Activated CD4-positive, alpha-beta T cell treated with anti-CD3 and anti-CD28 coated beads for 36 hours (primary cell): Measurements from ENCODE around the gene VAC14. TPM values are rescaled to one million over a fixed set of nuclear protein-coding genes. Genes with fewer than 3 reads are reported as not detected.

Experiments
- ATAC-seq: fragments of 200-7000 bp; cut with Tn5 transposase; one replicate; pipeline ENCODE4 v1.10.0; 2021; ENCODE audit warnings: mild to moderate bottlenecking, moderate library complexity
- CTCF ChIA-PET: fragments of 350-600 bp; sonication (Branson Sonifier 250); formaldehyde crosslinking; loops from one replicate; lab custom pipeline; 2021; ENCODE audit warnings: antibody characterized with exemption; lab: Charles Lee
- POLR2A ChIA-PET: fragments of 350-600 bp; sonication (Branson Sonifier 250); formaldehyde crosslinking; loops from one replicate; lab custom pipeline; 2021; ENCODE audit warnings: antibody characterized with exemption, inconsistent platforms; lab: Charles Lee
- DNase-seq: peaks from one replicate; pipeline ENCODE4 v3.0.0-alpha.2; 2020
- H3K27ac Mint-ChIP-seq: one replicate; pipeline ENCODE4 v1.8.0; 2021; ENCODE audit warnings: mixed read lengths
- H3K27me3 Mint-ChIP-seq: one replicate; pipeline ENCODE4 v1.8.0; 2021; ENCODE audit warnings: mixed read lengths
- H3K36me3 Mint-ChIP-seq: one replicate; pipeline ENCODE4 v1.8.0; 2021; ENCODE audit warnings: low read depth, mixed read lengths
- H3K4me1 Mint-ChIP-seq: one replicate; pipeline ENCODE4 v1.8.0; 2021; ENCODE audit warnings: mixed read lengths
- H3K4me3 Mint-ChIP-seq: one replicate; pipeline ENCODE4 v1.8.0; 2021; ENCODE audit warnings: mild to moderate bottlenecking, moderate library complexity, mixed read lengths
- H3K9me3 Mint-ChIP-seq: one replicate; pipeline ENCODE4 v1.8.0; 2021; ENCODE audit warnings: low read depth, mixed read lengths
- intact Hi-C, 2 experiments: fragments of 100-400 bp; cut with DNase I in 1 of 2; cut with micrococcal nuclease in 1 of 2; formaldehyde crosslinking; loops; one replicate each; pipeline versions ENCODE4 v1.14.2 to v1.15.1; 2022 to 2024; cut with DNase I, micrococcal nuclease
- total RNA-seq, 2 experiments: library from RNA; stranded (reverse); gene quantifications; one replicate each; pipeline ENCODE4 v1.2.3, GENCODE V29; 2021

Gene VAC14
- total RNA-seq, 2 experiments from 2014 or later: 24.8 to 26.2 TPM

DNA sequence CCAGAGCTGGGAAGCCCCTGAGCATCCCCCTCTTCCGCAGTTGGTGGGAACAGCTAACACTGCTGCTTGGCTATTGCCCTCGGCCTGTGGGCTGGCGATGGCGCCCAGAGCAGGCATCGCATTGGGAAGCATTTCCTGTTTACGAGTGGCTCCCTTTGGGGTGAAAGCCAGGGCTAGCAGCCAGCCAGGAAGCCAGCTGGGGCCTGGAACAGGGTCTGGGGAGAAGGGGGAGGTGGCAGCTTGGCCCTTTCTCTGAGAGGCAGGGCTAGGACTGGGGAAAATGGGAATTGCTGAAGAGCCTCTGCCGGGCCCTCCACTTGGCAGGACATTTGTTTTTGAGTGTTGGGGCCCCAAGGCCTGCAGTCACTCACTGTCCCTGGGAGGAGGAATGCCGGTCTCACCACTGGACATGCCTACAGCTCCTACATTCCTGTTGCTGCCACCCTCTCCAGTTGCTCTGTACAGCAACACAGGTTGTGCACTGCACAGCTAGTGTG is 112.7 kb downstream of the VAC14 start:
- Mint-ChIP-seq H3K36me3 (peaks cover 1% of the 10 kb centered on the region), H3K4me3 (no peak overlapping the region), H3K27ac (no peak overlapping the region), H3K9me3 (no peaks in the 10 kb centered on the region), H3K27me3 (peaks cover 11% of the 10 kb centered on the region), H3K4me1 (peaks cover 3% of the 10 kb centered on the region)
- POLR2A ChIA-PET: no interaction called here
- ATAC-seq: no peak
- no peak for DNase-seq
- intact Hi-C loops: loop anchor here in 1 of 2 experiments (10.0 kb wide), 1 partner anchor 47 kb away; no protein-coding TSS in a partner anchor
- CTCF ChIA-PET: interaction anchor here (0.7 to 1.0 kb wide), 2 partner anchors 43 to 50 kb away, joined by 3 to 5 read pairs; no protein-coding TSS in a partner anchor

- no peaks in the 10 kb centered on the region for H3K9me3 Mint-ChIP-seq
- no peak overlapping the region for H3K27ac Mint-ChIP-seq
- ChIA-PET CTCF (interaction anchor here (1.0 kb wide), 1 partner anchor 84 kb away, joined by 4 read pairs; no protein-coding TSS in a partner anchor), POLR2A (no interaction called here)
- DNase-seq: no peak
- ATAC-seq: no peak
- no peaks in the 10 kb centered on the region for H3K36me3 Mint-ChIP-seq
- no peak overlapping the region for H3K4me3 Mint-ChIP-seq
- H3K4me1 Mint-ChIP-seq: no peaks in the 10 kb centered on the region
- H3K27me3 Mint-ChIP-seq: peaks cover 11% of the 10 kb centered on the region
- intact Hi-C loops: loop anchor here in 1 of 2 experiments (10.0 kb wide), 1 partner anchor 47 kb away; no protein-coding TSS in a partner anchor
Measured at GRCh38 chr16:70687671-70688245, 113.2 kb downstream of the VAC14 start.

GRCh38 chr16:70687102-70687511 is 113.9 kb downstream of the VAC14 start:
- Mint-ChIP-seq H3K4me1 (no peaks in the 10 kb centered on the region), H3K36me3 (no peaks in the 10 kb centered on the region), H3K9me3 (no peaks in the 10 kb centered on the region), H3K27ac (no peak overlapping the region), H3K27me3 (peaks cover 11% of the 10 kb centered on the region), H3K4me3 (no peak overlapping the region)
- intact Hi-C loops: loop anchor here in 1 of 2 experiments (10.0 kb wide), 1 partner anchor 48 kb away; no protein-coding TSS in a partner anchor
- DNase-seq (no peak), ATAC-seq (no peak)
- ChIA-PET CTCF (interaction anchor here (0.6 to 1.0 kb wide), 2 partner anchors 85 to 232 kb away, joined by 3 to 4 read pairs; no protein-coding TSS in a partner anchor), POLR2A (no interaction called here)

DNA sequence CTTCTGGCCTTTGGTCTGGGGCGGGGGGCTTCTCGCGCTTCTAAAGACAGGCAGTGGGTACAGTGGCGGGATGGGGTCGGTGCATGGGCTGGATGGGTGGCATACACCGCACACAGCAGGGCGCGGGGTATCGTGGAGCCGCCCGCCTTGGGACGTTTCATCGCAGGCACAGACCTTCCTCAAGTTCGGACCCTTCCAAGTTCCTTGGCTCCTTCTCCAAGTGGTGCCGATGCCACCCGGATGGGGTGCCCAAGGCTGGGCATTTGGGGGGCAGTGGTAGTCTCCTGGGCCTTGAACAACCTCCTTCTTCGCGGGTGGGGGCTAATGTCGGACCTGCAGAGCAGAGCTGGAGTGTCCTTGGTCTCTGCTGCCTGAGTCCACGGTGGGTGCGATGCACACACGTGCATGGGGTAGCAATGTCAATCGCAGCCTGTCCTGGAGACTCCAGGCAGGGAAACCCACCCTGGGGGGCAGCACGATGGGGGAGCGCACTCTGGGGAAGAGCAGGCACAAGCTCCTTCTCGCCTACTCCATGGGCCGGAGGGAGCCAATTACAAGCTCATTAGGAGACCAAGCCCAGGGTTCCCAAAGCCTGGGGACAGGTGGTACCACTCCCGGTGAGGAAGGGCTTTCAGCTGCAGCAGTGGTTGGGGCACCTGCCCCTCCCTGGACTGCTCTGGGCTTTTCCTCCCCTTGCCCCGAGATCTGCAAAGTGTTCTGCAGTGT is 114.4 kb downstream of the VAC14 start:
- Mint-ChIP-seq H3K4me3 (peak overlapping the region; percentile 47), H3K27ac (no peak overlapping the region), H3K9me3 (no peaks in the 10 kb centered on the region), H3K27me3 (peaks cover 11% of the 10 kb centered on the region), H3K4me1 (no peaks in the 10 kb centered on the region), H3K36me3 (no peaks in the 10 kb centered on the region)
- CTCF ChIA-PET: interaction anchor here (0.6 to 1.0 kb wide), 2 partner anchors 85 to 232 kb away, joined by 3 to 4 read pairs; no protein-coding TSS in a partner anchor
- no peak for DNase-seq
- ATAC-seq: no peak
- POLR2A ChIA-PET: no interaction called here
- intact Hi-C loops: loop anchor here in 1 of 2 experiments (10.0 kb wide), 1 partner anchor 48 kb away; no protein-coding TSS in a partner anchor

DNA sequence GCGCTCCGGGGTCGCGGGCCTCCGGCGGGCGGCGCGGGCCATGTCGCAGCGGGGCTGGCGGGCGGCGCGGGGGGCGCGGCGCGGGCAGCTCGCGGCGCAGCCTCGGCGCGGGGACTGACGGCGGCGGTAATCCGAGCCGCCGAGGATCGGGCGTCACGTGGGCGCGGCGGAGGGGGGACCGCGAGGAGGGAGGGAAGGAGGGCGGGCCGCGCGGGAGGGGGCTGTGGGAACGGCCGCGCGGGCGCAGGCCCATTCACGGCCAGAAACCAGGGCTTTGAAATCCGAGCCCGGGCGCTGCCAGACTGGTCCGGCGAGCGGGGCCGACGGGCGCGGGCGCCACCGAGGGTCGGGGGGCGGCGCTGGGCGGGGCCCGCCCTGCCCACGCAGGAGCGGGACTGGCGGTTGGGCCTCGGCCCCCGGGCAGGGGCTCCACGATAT is 115.0 kb downstream of the VAC14 start, which contains the start of gene MTSS2:
Gene MTSS2 (minus strand): TSS at position 116 of the 438 bp plus-strand sequence. CDS start 262 bp downstream, outside the sequence.
- no peaks in the 10 kb centered on the region for H3K36me3 Mint-ChIP-seq
- DNase-seq (peak; percentile 57), ATAC-seq (peak; percentile 54)
- POLR2A ChIA-PET: no interaction called here
- H3K27ac Mint-ChIP-seq: no peak within 1 kb of the TSS
- H3K9me3 Mint-ChIP-seq: no peaks in the 10 kb centered on the region
- H3K4me3 Mint-ChIP-seq: peak within 1 kb of the TSS; percentile 55
- H3K27me3 Mint-ChIP-seq: peaks cover 11% of the 10 kb centered on the region
- intact Hi-C loops: loop anchor here in 1 of 2 experiments (10.0 kb wide), 1 partner anchor 49 kb away; no protein-coding TSS in a partner anchor
- H3K4me1 Mint-ChIP-seq: no peaks in the 10 kb centered on the region
- CTCF ChIA-PET: no interaction called here

DNA sequence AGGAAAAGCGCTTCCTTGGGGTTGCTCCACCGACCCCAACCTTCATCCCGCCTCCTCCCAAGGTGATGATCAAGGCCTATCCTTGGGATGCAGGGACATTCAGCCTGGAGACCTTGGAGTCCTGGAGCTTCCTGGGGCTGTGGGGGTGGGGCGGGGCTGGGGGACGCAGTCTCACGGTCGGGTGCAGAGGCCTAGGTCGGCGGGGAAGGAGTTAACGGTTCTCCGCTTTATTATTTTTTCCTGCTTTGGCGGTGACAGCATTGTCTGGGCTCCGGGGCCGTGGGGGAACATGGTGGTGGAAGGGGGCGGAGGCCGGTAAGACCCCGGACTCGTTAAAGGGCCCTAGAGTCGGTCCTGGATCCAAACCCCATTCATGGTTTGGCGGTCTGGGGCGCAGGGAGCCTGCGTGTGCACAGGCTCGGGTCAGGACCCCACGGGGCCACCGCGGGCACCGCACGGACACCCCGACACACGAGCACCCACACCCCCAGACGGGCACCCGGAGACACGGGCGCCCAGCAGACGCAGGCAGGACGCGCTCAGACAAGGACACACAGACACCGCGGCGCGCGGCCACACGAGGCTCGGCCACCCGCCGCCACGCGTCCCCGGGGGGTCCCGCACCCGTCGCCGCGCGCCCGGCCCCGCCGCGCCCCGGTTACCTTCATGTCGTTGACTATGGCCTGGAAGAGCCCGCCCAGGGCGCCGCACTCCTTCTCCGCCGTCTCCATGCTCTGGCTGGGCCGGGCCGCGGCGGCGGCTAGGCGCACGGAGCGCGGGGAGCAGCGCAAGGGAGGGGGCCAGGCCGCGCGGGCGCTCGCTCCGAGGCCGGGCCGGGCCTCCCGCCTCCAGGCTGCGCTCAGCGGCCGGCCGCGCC is 115.7 kb downstream of the VAC14 start:
- no peaks in the 10 kb centered on the region for H3K4me1 Mint-ChIP-seq
- no peaks in the 10 kb centered on the region for H3K9me3 Mint-ChIP-seq
- POLR2A ChIA-PET: no interaction called here
- intact Hi-C loops: loop anchor here in 1 of 2 experiments (10.0 kb wide), 1 partner anchor 50 kb away; no protein-coding TSS in a partner anchor
- H3K27me3 Mint-ChIP-seq: peaks cover 11% of the 10 kb centered on the region
- ATAC-seq (peak; percentile 65), DNase-seq (peak; percentile 38)
- peak overlapping the region; percentile 55 for H3K4me3 Mint-ChIP-seq
- CTCF ChIA-PET: interaction anchor here (7.9 kb wide), 1 partner anchor 86 kb away, joined by 45 read pairs; no protein-coding TSS in a partner anchor
- H3K36me3 Mint-ChIP-seq: no peaks in the 10 kb centered on the region
- no peak overlapping the region for H3K27ac Mint-ChIP-seq

- ChIA-PET POLR2A (no interaction called here), CTCF (interaction anchor here (7.9 kb wide), 1 partner anchor 87 kb away, joined by 45 read pairs; no protein-coding TSS in a partner anchor)
- H3K4me3 Mint-ChIP-seq: peak overlapping the region; percentile 55
- H3K36me3 Mint-ChIP-seq: no peaks in the 10 kb centered on the region
- peaks cover 11% of the 10 kb centered on the region for H3K27me3 Mint-ChIP-seq
- intact Hi-C loops: loop anchor here in 1 of 2 experiments (10.0 kb wide), 1 partner anchor 50 kb away; no protein-coding TSS in a partner anchor
- DNase-seq (no peak), ATAC-seq (no peak)
- no peak overlapping the region for H3K27ac Mint-ChIP-seq
- no peaks in the 10 kb centered on the region for H3K9me3 Mint-ChIP-seq
- no peaks in the 10 kb centered on the region for H3K4me1 Mint-ChIP-seq
Measured at GRCh38 chr16:70684146-70685060, 116.6 kb downstream of the VAC14 start.

DNA sequence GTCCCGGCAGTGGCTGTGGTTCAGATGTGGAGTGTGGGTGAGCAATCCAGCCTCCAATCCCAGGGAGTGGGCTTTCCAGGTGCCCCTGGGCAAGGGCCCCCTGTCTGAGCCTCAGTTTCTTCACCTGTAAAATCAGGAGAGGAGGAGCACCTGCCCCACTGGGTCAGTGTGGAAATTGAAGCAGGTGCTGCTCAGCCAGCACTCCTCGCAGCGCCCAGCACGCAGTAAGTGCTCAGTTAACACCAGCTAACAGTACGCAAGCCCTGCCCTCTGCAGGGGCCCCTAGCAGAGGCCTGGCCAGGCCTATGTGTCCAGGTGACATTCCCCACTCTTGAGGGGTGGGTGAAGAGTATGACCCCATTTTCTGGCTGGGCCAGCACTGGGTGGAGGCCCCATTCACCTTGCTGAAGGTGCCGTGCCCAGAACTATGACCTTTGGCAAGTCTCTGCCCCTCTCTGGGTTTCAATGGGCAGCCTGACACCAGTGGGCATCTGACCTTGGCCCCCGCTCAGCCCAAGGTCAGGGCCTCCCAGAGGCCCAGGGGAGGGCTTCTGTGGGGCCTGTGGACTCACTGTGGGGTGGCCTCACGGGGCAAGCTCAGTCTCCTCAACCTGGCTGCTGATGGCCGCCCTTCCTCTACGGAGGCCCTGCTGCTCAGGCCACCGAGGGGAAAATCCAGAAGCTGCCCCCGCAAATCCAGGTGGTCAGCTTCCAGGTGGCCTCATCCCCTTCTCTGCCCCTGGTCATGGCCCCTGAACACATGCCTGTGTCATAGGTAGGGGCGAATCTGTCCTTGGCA is 117.6 kb downstream of the VAC14 start:
- Mint-ChIP-seq H3K9me3 (no peaks in the 10 kb centered on the region), H3K4me1 (no peaks in the 10 kb centered on the region), H3K36me3 (no peaks in the 10 kb centered on the region), H3K4me3 (no peak overlapping the region), H3K27ac (no peak overlapping the region), H3K27me3 (peaks cover 11% of the 10 kb centered on the region)
- POLR2A ChIA-PET: interaction anchor here (0.8 kb wide), 1 partner anchor 31 kb away, joined by 5 read pairs; no protein-coding TSS in a partner anchor
- intact Hi-C loops: loop anchor here in 1 of 2 experiments (10.0 kb wide), 1 partner anchor 51 kb away; no protein-coding TSS in a partner anchor
- DNase-seq (no peak), ATAC-seq (no peak)
- CTCF ChIA-PET: interaction anchor here (7.9 kb wide), 1 partner anchor 88 kb away, joined by 45 read pairs; no protein-coding TSS in a partner anchor
